ENCODE measurements around the gene CNIH3.

CNIH3 gene

GRCh38 chr1:224687465-224687864 is 71.3 kb downstream of the CNIH3 start:
- H3K4me3 ChIP-seq (ENCODE audit: low read depth, low read length) = no peak overlapping the region
- TF ChIP-seq CTCF (IDR thresholded peaks at IDR 0.05; ENCODE audit: insufficient read depth, low read length, missing control alignments) = no peak
- ChIA-PET CTCF (interaction anchor here (0.6 to 2.8 kb wide), 5 partner anchors 8 to 165 kb away, joined by 3 to 12 read pairs (median 3); no protein-coding TSS in a partner anchor), POLR2A (no interaction called here)
- DNase-seq (ENCODE audit: low read depth, low spot score) = no peak

GRCh38 chr1:224689374-224689773 is 73.3 kb downstream of the CNIH3 start:
- H3K4me3 ChIP-seq (ENCODE audit: low read depth, low read length) = no peak overlapping the region
- no peak for TF ChIP-seq CTCF (IDR thresholded peaks at IDR 0.05; ENCODE audit: insufficient read depth, low read length, missing control alignments)
- ChIA-PET CTCF (no interaction called here), POLR2A (no interaction called here)
- DNase-seq (ENCODE audit: low read depth, low spot score) = no peak

- no peak for TF ChIP-seq CTCF (IDR thresholded peaks at IDR 0.05; ENCODE audit: insufficient read depth, low read length, missing control alignments)
- no peak for DNase-seq (ENCODE audit: low read depth, low spot score)
- no peak overlapping the region for H3K4me3 ChIP-seq (ENCODE audit: low read depth, low read length)
- CTCF ChIA-PET = no interaction called here
- POLR2A ChIA-PET = no interaction called here
These were observed 74.5 kb downstream of the CNIH3 start for GRCh38 chr1:224690576-224690975.

GRCh38 chr1:224691148-224691925 is 75.2 kb downstream of the CNIH3 start:
- DNase-seq (ENCODE audit: low read depth, low spot score) = no peak
- no peak overlapping the region for H3K4me3 ChIP-seq (ENCODE audit: low read depth, low read length)
- ChIA-PET POLR2A (no interaction called here), CTCF (interaction anchor here (0.8 to 1.3 kb wide), 4 partner anchors 39 to 178 kb away, joined by 3 to 4 read pairs (median 3); no protein-coding TSS in a partner anchor)
- TF ChIP-seq CTCF (IDR thresholded peaks at IDR 0.05; ENCODE audit: insufficient read depth, low read length, missing control alignments) = no peak

GRCh38 chr1:224694969-224695368 is 78.9 kb downstream of the CNIH3 start:
- H3K4me3 ChIP-seq (ENCODE audit: low read depth, low read length) = no peak overlapping the region
- no peak for TF ChIP-seq CTCF (IDR thresholded peaks at IDR 0.05; ENCODE audit: insufficient read depth, low read length, missing control alignments)
- ChIA-PET CTCF (interaction anchor here (1.0 to 1.4 kb wide), 2 partner anchors 12 to 227 kb away, joined by 3 read pairs; no protein-coding TSS in a partner anchor), POLR2A (interaction anchor here (0.6 kb wide), 1 partner anchor 185 kb away, joined by 3 read pairs; no protein-coding TSS in a partner anchor)
- DNase-seq (ENCODE audit: low read depth, low spot score) = no peak

GRCh38 chr1:224696021-224696420 is 79.9 kb downstream of the CNIH3 start:
- no peak for DNase-seq (ENCODE audit: low read depth, low spot score)
- TF ChIP-seq CTCF (IDR thresholded peaks at IDR 0.05; ENCODE audit: insufficient read depth, low read length, missing control alignments) = no peak
- POLR2A ChIA-PET = no interaction called here

More at GRCh38 chr1:224696021-224696420, 79.9 kb downstream of the CNIH3 start:
- CTCF ChIA-PET = interaction anchor here (0.6 to 1.5 kb wide), 3 partner anchors 52 to 226 kb away, joined by 3 to 5 read pairs (median 3); no protein-coding TSS in a partner anchor
- H3K4me3 ChIP-seq (ENCODE audit: low read depth, low read length) = no peak overlapping the region
